H1 (cell line): Measurements from ENCODE around the gene RBM15. TPM values are rescaled to one million over a fixed set of nuclear protein-coding genes. Genes with fewer than 3 reads are reported as not detected.
A peak's percentile ranks its signal among the peaks of the same experiment; 100 is the strongest.

ENCODE experiments used
- CTCF ChIA-PET: fragments of 300-600 bp; sonication (Branson Sonifier 250); formaldehyde crosslinking; loops from one replicate; lab custom pipeline; 2021; ENCODE audit not compliant: partially characterized antibody; lab: Charles Lee
- POLR2A ChIA-PET: fragments of 300-600 bp; sonication (Branson Sonifier 250); formaldehyde crosslinking; loops from one replicate; lab custom pipeline; 2021; ENCODE audit warnings: inconsistent platforms; ENCODE audit not compliant: partially characterized antibody; lab: Charles Lee
- DNase-seq, 2 experiments: peaks; one replicate each; pipeline versions ENCODE4 v3.0.0 to v3.0.0-alpha.2; 2010 to 2022; ENCODE audit warnings: low spot score in 2 of 2, low read depth in 1 of 2, mixed read lengths in 1 of 2
- FAIRE-seq: peaks from 2 replicates; lab custom pipeline; 2011; peaks lifted over from hg19 to GRCh38; lab: Jason Lieb, UNC
- H2AFZ ChIP-seq: 2 replicates; pipeline ENCODE4 v1.8.1; 2012; ENCODE audit warnings: low read length, inconsistent platforms
- H2AK5ac ChIP-seq: 2 replicates; pipeline ENCODE4 v1.6.1; 2013; ENCODE audit warnings: low read depth, low read length
- H2BK120ac ChIP-seq: replicated peaks from 2 replicates; pipeline ENCODE3; 2013; ENCODE audit warnings: low read depth, low read length, inconsistent platforms
- H2BK12ac ChIP-seq: 2 replicates; pipeline ENCODE4 v1.6.1; 2013; ENCODE audit warnings: low read depth, low read length
- H2BK15ac ChIP-seq: 2 replicates; pipeline ENCODE4 v1.6.1; 2013; ENCODE audit warnings: low read length
- H2BK20ac ChIP-seq: 2 replicates; pipeline ENCODE4 v1.6.1; 2013; ENCODE audit warnings: low read length
- H2BK5ac ChIP-seq: 2 replicates; pipeline ENCODE4 v1.6.1; 2013; ENCODE audit warnings: low read depth, low read length
- H3K14ac ChIP-seq: 2 replicates; pipeline ENCODE4 v1.6.1; 2013; ENCODE audit warnings: inconsistent platforms; ENCODE audit not compliant: insufficient read length
- H3K18ac ChIP-seq: 2 replicates; pipeline ENCODE4 v1.6.1; 2013; ENCODE audit warnings: low read length; ENCODE audit errors: extremely low read depth
- H3K23ac ChIP-seq: 2 replicates; pipeline ENCODE4 v1.6.1; 2013; ENCODE audit warnings: inconsistent platforms; ENCODE audit not compliant: insufficient read length
- H3K23me2 ChIP-seq: 2 replicates; pipeline ENCODE4 v1.6.1; 2013; ENCODE audit warnings: low read depth, low read length
- H3K27ac ChIP-seq: 2 replicates; pipeline ENCODE4 v1.6.1; 2011; ENCODE audit warnings: low read depth, low read length, inconsistent platforms
- H3K27me3 ChIP-seq, 4 experiments: replicated peaks in 1 of 4; 1 replicate in 1 of 4; 2 replicates in 3 of 4; pipeline versions ENCODE4 v1.6.1 to v1.8.1; 2011 to 2013; ENCODE audit warnings: low read length in 3 of 4, mild to moderate bottlenecking in 3 of 4, inconsistent platforms in 2 of 4, mixed read lengths in 2 of 4, moderate library complexity in 1 of 4; ENCODE audit not compliant: control insufficient read depth in 3 of 4, insufficient read depth in 3 of 4; ENCODE audit errors: extremely low read depth in 1 of 4
- H3K36me3 ChIP-seq, 4 experiments: 2 replicates each; pipeline versions ENCODE4 v1.6.1 to v1.8.1; 2011 to 2013; ENCODE audit warnings: mild to moderate bottlenecking in 4 of 4, low read length in 3 of 4, moderate library complexity in 2 of 4, control low read depth in 1 of 4, inconsistent platforms in 1 of 4; ENCODE audit not compliant: insufficient read depth in 4 of 4, control insufficient read depth in 2 of 4
- H3K4ac ChIP-seq: replicated peaks from 2 replicates; pipeline ENCODE3; 2013; ENCODE audit warnings: low read length, low read depth, mixed read lengths, inconsistent platforms; ENCODE audit not compliant: insufficient read length
- H3K4me1 ChIP-seq, 4 experiments: replicated peaks in 1 of 4; 1 replicate in 1 of 4; 2 replicates in 3 of 4; pipeline versions ENCODE4 v1.6.1 to v1.8.1; 2011 to 2013; ENCODE audit warnings: low read length in 3 of 4, inconsistent platforms in 2 of 4, mixed read lengths in 1 of 4; ENCODE audit not compliant: insufficient read depth in 4 of 4, control insufficient read depth in 3 of 4
- H3K4me2 ChIP-seq, 2 experiments: 2 replicates each; pipeline versions ENCODE4 v1.6.1 to v1.8.1; 2011 to 2013; ENCODE audit warnings: low read depth in 2 of 2, low read length in 2 of 2, control low read depth in 1 of 2, inconsistent platforms in 1 of 2, mild to moderate bottlenecking in 1 of 2; ENCODE audit not compliant: insufficient read depth in 1 of 2
- H3K4me3 ChIP-seq, 4 experiments: fragments of 200-600, 300-600 bp in 1 of 4; sonication (generic), shearing (Covaris generic), sonication (Bioruptor Twin) in 1 of 4; 2 replicates each; pipeline versions ENCODE4 v1.5.1 to v1.8.1; 2011 to 2016; ENCODE audit warnings: low read length in 4 of 4, low read depth in 3 of 4, control low read depth in 2 of 4, inconsistent platforms in 2 of 4, mild to moderate bottlenecking in 2 of 4, mixed read lengths in 1 of 4, moderate library complexity in 1 of 4; ENCODE audit not compliant: insufficient read depth in 2 of 4; ENCODE audit errors: extremely low read depth in 1 of 4
- H3K56ac ChIP-seq: replicated peaks from 2 replicates; pipeline ENCODE3; 2013; ENCODE audit warnings: low read depth, mild to moderate bottlenecking, mixed read lengths, low read length, inconsistent platforms; ENCODE audit not compliant: insufficient read length
- H3K79me1 ChIP-seq: 2 replicates; pipeline ENCODE4 v1.6.1; 2013; ENCODE audit warnings: low read depth, low read length, control low read depth
- H3K79me2 ChIP-seq, 2 experiments: 2 replicates each; pipeline versions ENCODE4 v1.6.1 to v1.8.1; 2012 to 2013; ENCODE audit warnings: low read length in 2 of 2, mild to moderate bottlenecking in 2 of 2, inconsistent platforms in 1 of 2; ENCODE audit not compliant: insufficient read depth in 2 of 2, control insufficient read depth in 1 of 2
- H3K9ac ChIP-seq, 4 experiments: replicated peaks in 1 of 4; 1 replicate in 1 of 4; 2 replicates in 3 of 4; pipeline versions ENCODE4 v1.6.1 to v1.8.1; 2011 to 2013; ENCODE audit warnings: low read depth in 3 of 4, low read length in 3 of 4, control low read depth in 2 of 4, mild to moderate bottlenecking in 2 of 4, moderate library complexity in 2 of 4, inconsistent platforms in 1 of 4; ENCODE audit errors: extremely low read depth in 1 of 4
- H3K9me3 ChIP-seq, 2 experiments: 2 replicates each; pipeline versions ENCODE4 v1.6.1 to v1.8.1; 2012 to 2013; ENCODE audit warnings: mild to moderate bottlenecking in 2 of 2, moderate library complexity in 2 of 2, control low read depth in 1 of 2, inconsistent platforms in 1 of 2, low read depth in 1 of 2, low read length in 1 of 2, mixed read lengths in 1 of 2; ENCODE audit not compliant: insufficient read depth in 2 of 2
- H4K20me1 ChIP-seq, 2 experiments: replicated peaks in 1 of 2; 2 replicates each; pipeline versions ENCODE3 to v1.8.1; 2011 to 2013; ENCODE audit warnings: inconsistent platforms in 2 of 2, low read length in 2 of 2, mild to moderate bottlenecking in 1 of 2; ENCODE audit not compliant: insufficient read depth in 2 of 2, control insufficient read depth in 1 of 2
- H4K5ac ChIP-seq: 2 replicates; pipeline ENCODE4 v1.6.1; 2013; ENCODE audit warnings: low read length, low read depth, mixed read lengths, inconsistent platforms; ENCODE audit not compliant: insufficient read length
- H4K8ac ChIP-seq: 2 replicates; pipeline ENCODE4 v1.8.0; 2013; ENCODE audit warnings: mild to moderate bottlenecking, moderate library complexity, low read length, inconsistent platforms; ENCODE audit not compliant: insufficient read depth; ENCODE audit errors: extremely low read depth
- H4K91ac ChIP-seq: replicated peaks from 2 replicates; pipeline ENCODE3; 2013; ENCODE audit warnings: low read length, mixed read lengths, inconsistent platforms; ENCODE audit not compliant: insufficient read length
- ASH2L ChIP-seq: fragments of 200-600, 300-600 bp; sonication (generic); IDR thresholded peaks from one replicate; pipeline ENCODE4 v1.7.1; 2017; ENCODE audit warnings: low read length
- CTCF ChIP-seq, 3 experiments: IDR thresholded peaks; 1 replicate in 2 of 3; 2 replicates in 1 of 3; pipeline versions ENCODE4 v1.5.1 to v1.6.1; 2011; ENCODE audit warnings: low read length in 3 of 3, mild to moderate bottlenecking in 3 of 3, inconsistent platforms in 2 of 3, low read depth in 1 of 3, moderate library complexity in 1 of 3; ENCODE audit not compliant: insufficient read depth in 1 of 3; ENCODE audit errors: control extremely low read depth in 1 of 3
- HDAC2 ChIP-seq, 2 experiments: fragments of 300-600 bp in 1 of 2; sonication (generic) in 1 of 2; IDR thresholded peaks; 2 replicates each; pipeline ENCODE4 v1.6.1; 2011 to 2012; ENCODE audit warnings: low read depth in 2 of 2, low read length in 2 of 2, mild to moderate bottlenecking in 2 of 2, moderate library complexity in 2 of 2, borderline replicate concordance in 1 of 2, inconsistent platforms in 1 of 2
- JUND ChIP-seq: IDR thresholded peaks from 2 replicates; pipeline ENCODE4 v1.6.1; 2011; ENCODE audit warnings: mild to moderate bottlenecking, improper control_type of control experiment, low read length
- RAD21 ChIP-seq, 2 experiments: IDR thresholded peaks in 1 of 2; conservative IDR thresholded peaks in 1 of 2; 2 replicates each; pipeline ENCODE4 v1.6.1; 2011; ENCODE audit warnings: low read depth in 2 of 2, low read length in 2 of 2, improper control_type of control experiment in 1 of 2, inconsistent platforms in 1 of 2, mild to moderate bottlenecking in 1 of 2, moderate library complexity in 1 of 2
- SIRT6 ChIP-seq: IDR thresholded peaks from one replicate; pipeline ENCODE4 v1.7.1; 2012; ENCODE audit warnings: low read length, inconsistent platforms
- TAF7 ChIP-seq: optimal IDR thresholded peaks from 2 replicates; pipeline ENCODE3; 2011; ENCODE audit warnings: low read depth, mild to moderate bottlenecking, inconsistent platforms, low read length, moderate library complexity, borderline replicate concordance
- YY1 ChIP-seq: IDR thresholded peaks from 2 replicates; pipeline ENCODE4 v1.6.1; 2011; ENCODE audit warnings: low read depth, mild to moderate bottlenecking, low read length
- WGBS, 2 experiments: shearing (Covaris generic) in 1 of 2; methylation state at CpG; one replicate each; pipeline versions ENCODE4 v1.1.6 to v1.1.7; 2013 to 2015; ENCODE audit warnings: low lambda C conversion rate in 2 of 2, mixed read lengths in 2 of 2, inconsistent platforms in 1 of 2, low coverage in 1 of 2, missing lambda C conversion rate in 1 of 2; ENCODE audit not compliant: insufficient replicate concordance in 2 of 2, insufficient coverage in 1 of 2, insufficient read length in 1 of 2; ENCODE audit errors: extremely low coverage in 1 of 2, missing lambda C conversion rate in 1 of 2; 5-methylcytosine and 5-hydroxymethylcytosine counted together
- polyA plus RNA-seq, 7 experiments: library from polyadenylated mRNA; depleted of rRNA in 3 of 7; stranded (reverse) in 5 of 7; unstranded in 2 of 7; fragments of >200 nt in 5 of 7; fragments of 200-250 nt in 2 of 7; gene quantifications; 1 replicate in 5 of 7; 2 replicates in 1 of 7; 4 replicates in 1 of 7; pipeline versions ENCODE4 v1.2.1 to v1.2.3, GENCODE V29; 2011 to 2013; ENCODE audit warnings: missing spikeins in 2 of 7, mixed read lengths in 2 of 7
- total RNA-seq: library from RNA; stranded (reverse); fragmentation: NEBNext Ultra II Directional; extraction: Animal tissue kit (Norgen Biotek cat#: 25700); gene quantifications from 2 replicates; pipeline ENCODE4 v1.2.1, GENCODE V29; 2021

RBM15 gene
- total and polyA plus RNA-seq, 2 of the 8 experiments (the other 6 are each of a cell fraction or from before 2014, with no cell fraction given): 13.5 to 44.9 TPM

GRCh38 chr1:110347182-110347893 is 8.2 kb downstream of the RBM15 start:
- WGBS, 2 experiments: 78% methylated on average over 14 of the region's 14 CpGs; no CpG with 5 or more reads in 1 of the 2 experiments
- DNase-seq (no peak), FAIRE-seq (no peak)
- no peak overlapping the region for H3K4ac ChIP-seq
- H3K27me3 ChIP-seq: no peaks in the 10 kb centered on the region
- H3K4me2 ChIP-seq: peak overlapping the region; percentile 45 to 49; a peak in 3 of 4 replicates
- H3K79me2 ChIP-seq: peaks cover 33 to 100% of the 10 kb centered on the region in 2 experiments
- H2BK5ac ChIP-seq: no peak overlapping the region
- H2AK5ac ChIP-seq: no peak overlapping the region; the same call in 1 of the 2 replicates
- H3K23me2 ChIP-seq: no peaks in the 10 kb centered on the region
- H2BK20ac ChIP-seq: no peak overlapping the region
- peak overlapping the region in 1 of 4 experiments; percentile 54; a peak in 1 of 7 replicates for H3K9ac ChIP-seq
- POLR2A ChIA-PET: interaction anchor here (0.7 to 4.8 kb wide), 7 partner anchors 9 to 138 kb away, joined by 3 to 47 read pairs (median 3); partner anchors contain the start of gene RBM15
- H2BK12ac ChIP-seq: no peak overlapping the region
- no peak overlapping the region for H3K23ac ChIP-seq
- H2BK120ac ChIP-seq: no peak overlapping the region
- CTCF ChIA-PET: interaction anchor here (0.6 to 3.0 kb wide), 9 partner anchors 9 to 478 kb away, joined by 3 to 9 read pairs (median 3); no protein-coding TSS in a partner anchor
- no peak overlapping the region for H4K91ac ChIP-seq
- no peaks in the 10 kb centered on the region for H3K9me3 ChIP-seq
- H2AFZ ChIP-seq: no peak overlapping the region
- peak overlapping the region; percentile 45 for H3K27ac ChIP-seq
- no peak overlapping the region for H2BK15ac ChIP-seq
- no peak overlapping the region for H4K5ac ChIP-seq
- peaks cover 29% of the 10 kb centered on the region in 2 experiments for H4K20me1 ChIP-seq
- H3K56ac ChIP-seq: no peak overlapping the region
- no peak for TF ChIP-seq JUND
- no peak for TF ChIP-seq HDAC2 (IDR thresholded peaks at IDR 0.05; ENCODE audit: borderline replicate concordance in 1 of 2, low read depth in 2 of 2, low read length in 2 of 2)
- no peak for TF ChIP-seq ASH2L
- TF ChIP-seq YY1: no peak
- TF ChIP-seq RAD21 (IDR thresholded peaks at IDR 0.05 in 1 of 2, conservative IDR thresholded peaks at IDR 0.05 in 1 of 2; ENCODE audit: low read depth in 2 of 2, low read length in 2 of 2): no peak
- no peak for TF ChIP-seq SIRT6
- no peak for TF ChIP-seq CTCF (IDR thresholded peaks at IDR 0.05; ENCODE audit: control extremely low read depth in 1 of 3, insufficient read depth in 1 of 3, low read depth in 1 of 3, low read length in 3 of 3)
- no peak for TF ChIP-seq TAF7
- TF ChIP-seq, all 59 proteins: peak for 0
- Histone ChIP-seq H3K79me1 (peaks cover 10% of the 10 kb centered on the region), H3K36me3 (peaks cover 0 to 43% (median 5%) of the 10 kb centered on the region in 4 experiments; a peak in 6 of 8 replicates), H3K4me3 (peak overlapping the region in 2 of 4 experiments; percentile 9 to 34; a peak in 1 of 8 replicates), H3K14ac (no peak overlapping the region), H4K8ac (peak overlapping the region; percentile 19; the same call in 1 of the 2 replicates), H3K4me1 (peaks cover 3 to 11% (median 9%) of the 10 kb centered on the region in 4 experiments; a peak in 4 of 7 replicates), H3K18ac (no peak overlapping the region)
